Ramos (cell line): ENCODE results near the gene L3HYPDH.

Experiments
- in situ Hi-C: fragments of 300-500 bp; cut with MboI; formaldehyde crosslinking; loops from one replicate; pipeline ENCODE4 v1.14.3; 2022; ENCODE audit warnings: low sequenced_read_pairs; ENCODE audit not compliant: unreplicated experiment

Gene L3HYPDH

DNA sequence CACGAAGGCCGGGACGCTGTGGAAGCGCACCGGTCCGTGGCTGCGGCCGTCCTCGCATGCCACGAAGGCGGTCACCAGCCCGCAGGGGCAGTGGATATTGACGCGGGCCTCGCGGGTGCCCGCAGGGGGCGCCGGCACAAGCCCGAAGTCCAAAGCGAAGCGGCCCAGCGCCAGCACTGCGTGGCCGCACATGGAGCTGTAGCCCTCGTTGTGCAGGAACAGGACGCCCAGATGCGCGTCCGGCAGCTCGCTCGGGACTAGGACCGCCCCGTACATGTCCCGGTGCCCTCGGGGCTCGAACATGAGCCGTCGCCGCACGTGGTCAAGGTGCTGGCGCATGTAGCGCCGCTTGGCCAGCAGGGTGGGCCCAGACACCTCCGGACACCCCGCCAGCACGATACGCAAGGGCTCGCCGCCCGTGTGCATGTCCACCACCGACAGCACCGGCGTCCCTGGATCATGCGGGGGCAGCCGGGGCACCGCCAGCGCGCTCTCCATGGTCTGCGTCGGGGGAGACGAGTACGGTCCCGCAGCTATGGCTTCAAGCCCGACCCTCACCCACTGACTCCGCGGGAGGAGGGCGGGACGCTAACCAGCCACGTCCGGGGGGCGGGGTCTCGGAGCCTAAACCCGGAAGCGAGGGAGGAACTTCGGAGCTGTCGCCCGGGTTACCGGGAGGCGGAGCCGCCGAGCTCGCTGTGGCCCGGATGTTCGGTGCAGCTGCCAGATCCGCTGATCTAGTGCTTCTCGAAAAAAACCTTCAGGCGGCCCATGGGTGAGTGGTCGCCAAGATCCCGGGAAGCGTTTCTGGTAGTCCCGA is at the start of gene L3HYPDH, which contains the start of gene JKAMP:
L3HYPDH (minus strand) TSS at position 590 of the 820 bp plus-strand sequence; CDS start at position 498, 92 bp downstream.
JKAMP (plus strand) TSS at position 699 of the 820 bp plus-strand sequence; CDS start at position 772, 73 bp downstream.
- in situ Hi-C loops, result loop anchor here (25.0 kb wide), 1 partner anchor 678 kb away; the partner anchor contains the start of gene DHRS7

DNA sequence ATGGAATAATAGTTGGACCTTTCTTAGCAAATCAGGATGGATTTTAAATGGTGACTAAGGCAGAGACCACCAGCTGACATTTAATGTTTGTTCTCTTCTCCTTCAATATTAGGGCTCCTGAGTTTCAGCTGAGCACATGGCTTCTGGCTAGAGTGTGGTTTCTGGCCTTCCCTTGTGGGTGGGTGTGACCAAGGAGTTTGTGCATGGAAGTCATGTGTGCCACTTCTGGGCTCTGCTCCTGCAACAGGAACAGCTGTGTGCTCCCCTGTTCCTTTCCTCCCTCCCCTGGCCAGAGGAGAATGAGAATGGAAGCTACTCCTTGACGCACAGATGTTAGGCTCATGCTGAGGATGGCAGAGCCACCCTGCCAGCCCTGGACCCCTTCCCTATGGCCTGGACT is 48.2 kb upstream of the L3HYPDH start:
- in situ Hi-C loops, result no loop called here

DNA sequence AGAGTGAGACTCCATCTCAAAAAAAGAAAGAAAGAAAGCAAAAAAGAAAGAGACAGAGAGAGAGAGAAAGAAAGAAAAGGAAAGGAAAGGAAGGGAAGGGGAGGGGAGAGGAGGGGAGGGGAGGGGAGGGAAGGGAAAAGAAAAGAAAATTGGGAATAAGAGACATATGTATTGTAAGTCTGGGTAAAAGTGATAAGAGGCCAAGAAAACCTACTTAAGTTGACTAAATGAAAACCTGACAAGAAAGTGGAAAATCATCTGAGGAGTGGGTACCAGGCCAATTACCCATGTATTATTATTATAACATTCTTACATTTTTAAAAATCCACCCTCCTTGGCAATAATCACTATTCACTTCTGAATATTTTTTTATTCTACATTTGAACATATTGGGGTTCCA is 46.1 kb upstream of the L3HYPDH start:
- in situ Hi-C loops, result no loop called here

DNA sequence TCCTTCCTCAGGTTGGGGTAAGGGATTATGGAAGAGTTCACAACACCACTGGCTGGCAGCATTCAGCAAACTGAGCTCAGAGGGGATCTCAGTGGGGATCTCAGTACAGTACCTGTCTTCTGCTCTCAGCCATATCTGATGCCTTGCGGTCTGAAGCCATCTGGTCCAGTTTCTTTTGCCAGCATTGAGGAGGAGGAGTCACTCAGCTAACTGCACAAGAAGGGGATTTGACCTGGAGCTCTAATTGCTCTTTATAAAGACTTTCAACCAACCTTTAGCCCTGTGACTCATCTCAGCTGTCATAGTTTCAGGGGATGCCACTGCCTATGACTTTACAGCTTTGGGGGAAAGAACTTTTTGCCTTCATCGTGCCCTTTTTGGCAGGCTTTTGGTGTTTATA is 45.0 kb upstream of the L3HYPDH start:
- in situ Hi-C loops, result no loop called here

DNA sequence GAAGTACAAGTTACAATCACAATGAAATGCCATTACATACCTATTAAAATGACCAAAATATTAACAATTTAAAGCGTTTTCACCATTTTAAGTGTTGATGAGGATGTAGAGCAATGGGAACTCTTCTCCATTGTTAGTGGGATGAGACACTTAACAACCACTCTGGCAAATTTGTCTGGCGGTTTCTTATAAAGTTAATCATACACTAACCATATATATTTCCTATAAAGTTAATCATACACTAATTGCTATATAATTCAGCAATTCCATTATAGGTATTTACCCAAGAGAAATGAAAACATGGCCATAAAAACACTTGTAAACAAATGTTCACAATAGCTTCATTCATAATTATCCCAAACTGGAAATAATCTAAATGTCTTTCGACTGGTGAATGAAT is 36.0 kb upstream of the L3HYPDH start:
- in situ Hi-C loops, result no loop called here

DNA sequence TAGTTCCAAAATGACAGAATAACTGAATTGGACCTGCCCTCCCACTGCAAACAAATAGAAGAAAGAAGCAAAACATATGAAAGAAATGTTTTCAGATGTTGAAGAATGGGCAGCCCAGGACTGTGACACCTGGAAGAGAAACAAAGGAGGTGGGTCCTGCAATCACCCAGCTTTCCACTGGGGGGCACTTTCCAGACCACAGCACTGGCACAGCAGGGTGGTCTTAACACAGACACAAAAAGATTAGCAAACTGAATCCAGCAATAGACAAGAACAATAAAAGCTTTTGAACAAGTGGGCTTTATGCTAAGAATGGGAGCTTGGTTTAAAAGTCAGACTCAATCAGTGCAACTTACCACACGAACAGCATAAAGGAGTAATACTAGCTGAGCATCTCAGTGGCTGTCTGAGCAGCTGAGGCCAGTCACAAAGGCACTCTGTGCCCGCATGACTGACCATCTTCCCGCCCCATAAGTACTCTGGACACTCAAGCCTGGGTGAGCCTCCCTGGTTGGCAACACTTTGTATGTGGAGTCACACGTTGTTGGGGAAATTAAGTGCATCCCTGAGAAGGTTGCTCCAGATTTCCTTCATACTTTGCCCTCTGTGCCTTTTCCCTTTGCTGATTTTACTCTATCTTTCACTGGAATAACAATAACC is 27.8 kb upstream of the L3HYPDH start:
- in situ Hi-C loops, result no loop called here

DNA sequence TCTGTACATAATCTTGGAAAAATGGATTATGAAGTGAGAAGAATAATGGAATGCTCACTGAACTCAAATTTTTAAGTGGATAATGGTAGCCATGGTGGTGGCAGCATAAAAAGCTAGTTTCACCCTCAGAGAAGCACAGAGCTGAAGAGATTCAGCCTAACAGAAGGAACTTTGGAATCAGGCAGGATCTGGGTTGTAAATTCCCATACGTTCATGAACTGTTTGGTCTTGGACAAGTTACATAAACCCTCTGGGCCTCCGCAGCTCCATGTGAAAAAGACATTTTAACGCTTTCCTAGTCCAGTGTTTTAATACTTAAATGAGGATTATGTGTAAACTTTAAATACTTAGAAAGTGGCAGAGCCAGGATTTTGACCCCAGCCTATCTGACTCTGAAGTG is 26.8 kb upstream of the L3HYPDH start:
- in situ Hi-C loops, result no loop called here

DNA sequence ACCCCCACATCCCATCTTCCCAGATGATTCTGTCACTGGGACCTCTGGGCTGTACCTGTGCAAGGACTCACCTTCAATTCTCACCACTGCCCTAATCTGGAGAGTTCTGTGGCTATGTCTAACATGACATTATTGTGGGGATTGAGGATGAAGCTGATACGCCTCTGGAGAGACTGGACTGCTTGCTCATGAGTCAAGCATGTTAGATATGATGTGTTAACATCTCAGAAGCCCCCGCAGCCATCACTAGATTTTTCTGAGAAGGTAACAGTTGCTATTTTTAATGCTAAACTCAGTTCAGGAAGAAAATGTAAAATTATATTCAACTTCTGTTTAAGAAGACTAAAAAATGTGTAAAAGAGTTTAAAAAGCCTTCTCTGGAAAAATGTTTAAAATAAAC is 25.8 kb upstream of the L3HYPDH start:
- in situ Hi-C loops, result no loop called here

DNA sequence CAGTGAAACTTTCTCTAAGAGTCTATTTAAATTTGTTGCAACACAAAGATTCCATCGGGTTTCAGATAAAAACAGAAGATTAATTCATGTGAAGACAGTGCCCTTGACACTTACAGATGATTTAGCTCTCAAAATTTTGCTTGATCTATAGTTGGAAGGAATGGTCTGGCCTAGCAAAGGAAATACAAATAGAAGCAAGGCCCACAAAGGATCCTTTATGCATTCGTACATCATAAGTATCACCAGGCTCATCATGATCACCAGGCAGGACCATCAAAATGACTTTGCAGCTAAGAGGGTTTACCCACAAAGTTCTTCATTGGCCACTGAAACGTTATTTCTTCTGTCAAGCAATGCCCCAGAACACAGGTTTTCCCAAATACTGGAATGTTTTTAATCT is 24.9 kb upstream of the L3HYPDH start:
- in situ Hi-C loops, result no loop called here

DNA sequence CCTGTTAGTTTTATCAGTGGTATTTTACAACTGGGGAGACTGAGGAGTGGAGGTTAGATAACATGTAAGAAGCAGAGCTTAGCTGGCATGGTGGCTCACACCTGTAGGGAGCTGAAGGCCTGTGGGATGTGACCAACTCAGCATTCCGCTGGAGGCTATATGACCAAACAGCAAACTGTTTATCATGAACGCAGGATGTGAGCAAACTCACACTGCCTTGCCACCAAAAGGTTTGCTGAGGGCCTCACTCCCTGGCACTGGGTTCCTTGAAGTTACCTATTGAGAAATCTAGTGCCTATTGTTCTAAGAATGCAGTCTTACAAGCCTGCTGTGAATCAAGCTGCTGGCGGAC is 23.5 kb upstream of the L3HYPDH start:
- in situ Hi-C loops, result no loop called here

DNA sequence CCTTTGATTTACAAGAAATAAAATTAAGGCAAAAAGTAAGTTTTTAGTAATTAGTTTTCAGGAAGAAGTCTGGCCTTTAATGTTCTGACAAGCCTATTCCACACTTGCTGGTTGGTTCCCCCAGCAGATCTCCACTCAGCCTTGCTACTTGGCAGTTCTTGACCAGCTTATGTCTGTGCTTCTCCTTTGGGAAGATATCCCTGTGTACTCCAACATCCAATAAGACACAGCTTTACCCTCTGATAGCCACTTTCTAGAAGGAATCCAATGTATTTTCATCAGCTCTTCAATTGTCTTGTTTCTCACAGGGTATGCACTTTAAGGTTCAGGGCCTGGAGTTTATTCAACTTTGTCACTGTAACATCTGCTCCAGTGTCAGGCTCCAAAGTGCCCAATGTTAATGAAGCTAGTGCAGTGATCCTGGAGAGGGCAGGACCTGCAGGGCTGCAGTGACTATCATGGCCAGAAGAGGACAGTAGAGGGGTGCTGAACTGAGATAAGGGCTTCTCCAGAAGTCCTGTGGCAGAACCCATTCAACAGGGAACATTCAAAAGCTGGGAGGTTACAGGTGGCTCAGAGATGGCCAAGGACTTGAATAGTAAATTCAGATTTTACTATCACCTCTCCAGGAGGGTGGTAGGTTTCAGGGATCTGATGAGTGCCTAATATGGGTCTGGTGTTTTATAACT is 23.0 kb upstream of the L3HYPDH start:
- in situ Hi-C loops, result no loop called here

DNA sequence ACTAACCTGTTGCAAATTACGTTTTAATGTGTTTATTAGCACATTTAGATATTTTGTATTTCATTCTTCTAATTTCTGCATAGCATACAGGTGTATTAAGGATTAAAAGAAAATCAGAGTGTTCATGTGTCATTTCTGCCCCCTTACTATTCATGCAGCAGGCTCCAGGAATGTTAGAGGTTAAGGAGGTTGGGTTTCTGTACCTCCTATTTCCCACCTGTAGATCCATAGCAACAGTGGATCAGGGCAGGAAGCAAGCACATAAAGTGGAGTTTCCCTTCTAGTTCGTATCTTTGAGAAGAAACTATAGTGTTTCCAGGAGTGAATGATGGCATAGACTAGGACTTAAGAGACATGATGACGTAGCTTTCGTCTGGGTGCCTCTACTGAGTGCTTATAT is 19.0 kb upstream of the L3HYPDH start:
- in situ Hi-C loops, result no loop called here

DNA sequence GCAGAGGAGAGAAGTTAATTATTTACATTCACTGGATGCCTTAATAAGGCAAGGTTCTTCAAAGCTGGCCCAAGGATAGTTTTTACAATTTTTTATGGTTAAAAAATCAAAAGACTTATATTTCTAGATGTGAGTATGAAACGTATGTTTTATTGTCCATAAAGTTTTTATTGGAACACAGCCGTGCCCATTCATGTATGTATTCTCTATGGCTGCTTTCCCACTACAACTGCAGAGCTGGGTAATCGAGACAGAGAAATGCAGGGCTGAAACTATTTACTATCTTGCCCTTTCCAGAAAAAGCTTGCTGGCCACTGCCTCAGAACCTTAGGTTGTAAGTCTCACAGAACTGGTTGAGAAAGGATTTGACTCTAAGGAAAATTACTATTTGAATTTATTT is 16.5 kb upstream of the L3HYPDH start:
- in situ Hi-C loops, result no loop called here

DNA sequence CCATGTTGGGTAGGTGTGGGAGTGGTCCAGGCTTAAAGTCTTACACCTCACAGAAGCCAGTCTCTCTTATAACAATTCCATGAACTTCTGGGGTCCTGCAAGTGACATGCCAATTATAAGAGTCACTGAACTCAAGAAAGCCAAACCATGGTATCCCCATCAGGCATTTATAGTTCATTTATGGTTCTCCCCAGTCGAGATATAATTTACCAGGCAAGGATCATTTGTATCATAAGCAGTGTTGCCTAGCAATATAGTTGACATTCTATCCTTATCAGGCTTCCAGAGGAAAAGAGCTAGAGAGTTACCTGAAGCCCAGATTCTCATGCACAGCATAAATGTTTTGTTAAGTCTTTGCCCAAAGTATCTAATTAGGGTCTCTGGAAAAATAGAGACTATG is 8.2 kb upstream of the L3HYPDH start:
- in situ Hi-C loops, result loop anchor here (25.0 kb wide), 1 partner anchor 670 kb away; the partner anchor contains the start of gene DHRS7

DNA sequence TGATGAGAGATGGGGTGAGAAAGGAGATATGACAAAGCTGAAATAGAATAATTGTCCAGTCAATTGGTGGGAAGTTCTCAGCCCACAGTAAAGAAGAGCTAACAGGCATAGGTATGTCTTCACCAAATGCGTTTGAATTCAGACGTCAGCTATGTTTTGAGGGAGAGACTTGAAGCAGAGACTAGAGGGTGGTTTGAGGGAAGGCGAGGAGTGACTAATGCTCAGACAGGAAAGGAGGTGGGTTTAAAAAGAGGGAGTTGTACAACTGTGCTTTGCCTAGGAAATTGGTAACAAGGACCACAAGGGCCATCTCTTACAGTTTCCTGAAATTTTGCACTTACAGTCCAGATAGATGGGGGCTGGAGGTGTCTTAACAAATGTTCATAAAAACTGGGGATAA is 6.5 kb upstream of the L3HYPDH start:
- in situ Hi-C loops, result loop anchor here (25.0 kb wide), 1 partner anchor 672 kb away; the partner anchor contains the start of gene DHRS7

DNA sequence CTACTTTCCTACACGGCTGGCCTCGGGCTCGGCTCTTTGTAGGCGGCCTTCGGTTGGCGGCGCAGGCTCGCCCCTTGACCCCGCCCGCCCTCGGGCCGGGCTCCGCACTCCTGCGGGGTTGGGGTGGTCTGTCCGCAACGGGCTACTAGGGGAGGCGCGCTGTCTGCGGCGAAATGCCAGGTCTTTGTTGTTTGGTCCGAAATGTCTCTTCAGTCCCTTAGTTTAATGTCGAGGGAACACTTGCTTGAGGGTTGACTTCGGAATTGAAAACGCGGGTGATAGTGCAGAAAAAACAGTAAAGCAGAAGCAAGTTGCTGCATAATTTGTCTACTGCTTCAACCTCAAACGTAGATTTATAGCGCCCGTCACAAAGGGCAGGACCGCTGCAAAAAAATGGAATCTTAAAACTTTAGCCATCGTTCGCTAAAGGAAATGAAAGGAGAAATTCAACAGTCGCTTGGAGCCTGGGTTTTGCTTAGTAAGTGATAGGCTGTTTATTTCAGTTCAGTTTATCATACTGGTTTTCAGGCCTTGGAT is 499 bp upstream of the L3HYPDH start:
- in situ Hi-C loops, result loop anchor here (25.0 kb wide), 1 partner anchor 678 kb away; the partner anchor contains the start of gene DHRS7

DNA sequence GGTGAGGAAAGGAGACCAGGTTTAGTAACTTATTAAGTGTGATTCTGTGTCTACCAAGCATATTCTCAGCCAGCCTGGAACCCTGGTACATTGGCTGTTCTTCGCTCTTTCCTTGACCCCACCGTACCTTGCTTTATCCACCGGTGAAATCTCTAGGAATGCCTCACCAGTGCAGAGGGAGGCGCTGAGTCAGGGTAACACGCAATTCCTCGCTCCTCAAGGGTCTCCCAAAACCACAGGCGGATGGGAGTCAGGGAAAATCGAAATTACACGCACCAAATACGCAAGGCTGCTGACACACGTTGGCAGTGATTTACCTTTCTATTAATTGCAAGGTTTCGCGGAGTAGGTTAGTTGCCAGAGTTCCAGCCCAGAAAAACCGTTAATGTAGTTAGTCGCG is 845 bp downstream of the L3HYPDH start:
- in situ Hi-C loops, result loop anchor here (25.0 kb wide), 1 partner anchor 679 kb away; the partner anchor contains the start of gene DHRS7

DNA sequence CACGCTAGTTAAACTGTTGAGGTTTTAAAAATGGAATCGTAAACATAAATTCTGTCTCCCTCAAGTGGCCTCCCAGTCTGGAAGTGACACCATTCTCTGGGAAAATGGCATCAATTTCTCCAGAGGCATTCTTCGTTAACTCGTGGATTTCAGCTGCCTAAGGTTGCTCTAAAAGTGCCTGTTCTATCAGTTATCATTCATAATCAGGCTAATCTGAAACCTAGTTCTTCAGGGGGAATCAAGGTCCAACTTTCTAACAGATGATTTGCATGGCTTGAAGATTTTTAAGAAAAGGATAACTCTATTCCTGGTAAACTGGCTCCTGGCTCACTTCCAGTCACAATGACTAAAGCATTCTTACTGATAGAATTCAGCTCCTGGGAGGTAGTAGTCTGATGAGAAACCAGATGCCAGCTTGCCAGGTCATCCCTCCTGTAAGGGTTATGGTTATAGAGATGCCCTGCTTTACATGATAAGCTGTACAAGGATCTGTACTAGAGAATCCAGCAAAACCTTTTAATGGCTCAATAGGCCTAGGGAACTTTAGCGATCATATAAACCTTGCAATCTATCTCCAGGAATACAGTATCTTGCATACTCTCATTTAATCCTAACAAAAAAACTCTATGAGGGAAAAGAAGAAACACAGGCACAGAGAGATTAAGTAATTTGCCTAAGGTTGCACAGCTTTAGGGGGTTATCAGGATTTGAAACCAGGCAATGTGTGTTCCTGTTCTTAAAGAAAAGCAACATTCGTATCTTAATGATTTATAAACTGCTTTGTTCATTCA is 1.5 kb downstream of the L3HYPDH start:
- in situ Hi-C loops, result loop anchor here (25.0 kb wide), 1 partner anchor 680 kb away; the partner anchor contains the start of gene DHRS7

DNA sequence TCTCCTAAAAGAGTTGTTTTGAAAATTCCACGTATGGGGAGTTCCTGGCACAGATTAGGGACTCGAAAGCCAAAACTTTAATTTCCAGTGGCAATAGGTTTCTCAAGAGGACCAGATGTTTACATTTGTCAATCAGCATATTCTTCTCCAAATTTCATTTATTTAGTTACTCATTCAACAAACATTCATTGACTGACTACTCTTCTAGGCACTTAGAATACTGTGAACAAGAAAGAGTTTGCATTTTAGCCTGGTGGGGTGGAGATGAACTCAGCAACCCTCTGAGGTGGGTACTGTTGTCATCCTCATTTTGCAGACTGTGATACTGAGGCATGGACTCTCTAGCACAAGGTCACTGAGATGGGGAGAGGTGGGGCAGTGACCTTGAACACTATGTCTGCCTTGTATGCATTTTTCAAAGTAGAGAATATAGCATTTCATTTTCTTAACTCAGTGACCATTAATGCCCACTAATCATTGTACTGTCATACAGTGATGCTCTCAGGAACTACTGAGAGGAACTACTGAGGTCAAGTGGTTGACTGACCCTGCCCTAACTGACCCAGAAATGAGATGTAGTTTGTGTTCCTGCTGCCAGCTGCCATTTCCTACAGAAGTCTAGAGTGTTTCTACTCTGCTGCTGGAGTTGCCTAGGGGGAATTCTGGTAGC is 2.2 kb downstream of the L3HYPDH start:
- in situ Hi-C loops, result loop anchor here (25.0 kb wide), 1 partner anchor 680 kb away; the partner anchor contains the start of gene DHRS7
